SK-N-SH treated with all-trans-retinoic acid at 6 μM for 48 hours (cell line): ENCODE data around the gene CEP128.

Source experiments
- ATAC-seq: fragments of 200-7000 bp; cut with Tn5 transposase; 3 replicates; pipeline ENCODE4 v1.9.1; 2020; ENCODE audit warnings: mild to moderate bottlenecking, moderate library complexity
- ARNTL ChIP-seq: fragments of 450-650 bp; formaldehyde crosslinking; IDR thresholded peaks from 2 replicates; pipeline ENCODE4 v1.5.0; 2020; ENCODE audit warnings: low read depth, mild to moderate bottlenecking, moderate library complexity, borderline replicate concordance
- BACH2 ChIP-seq: fragments of 250-450 bp; sonication (Bioruptor Pico); IDR thresholded peaks from 2 replicates; pipeline ENCODE4 v1.9.0; 2021; ENCODE audit warnings: mild to moderate bottlenecking, borderline replicate concordance
- GLIS3 ChIP-seq: fragments of 250-450 bp; sonication (Bioruptor Pico); IDR thresholded peaks from 2 replicates; pipeline ENCODE4 v1.5.0; 2020; ENCODE audit warnings: mild to moderate bottlenecking, moderate library complexity
- ISL1 ChIP-seq: fragments of 250-450 bp; sonication (Bioruptor Pico); IDR thresholded peaks from 2 replicates; pipeline ENCODE4 v2.1.2; 2022; ENCODE audit warnings: mild to moderate bottlenecking, moderate library complexity
- OSR1 ChIP-seq: fragments of 250-450 bp; sonication (Bioruptor Pico); IDR thresholded peaks from 2 replicates; pipeline ENCODE4 v1.8.0; 2022; ENCODE audit warnings: moderate library complexity, mild to moderate bottlenecking, inconsistent platforms
- PATZ1 ChIP-seq: fragments of 250-450 bp; sonication (Bioruptor Pico); IDR thresholded peaks from 2 replicates; pipeline ENCODE4 v1.8.0; 2020; ENCODE audit warnings: mild to moderate bottlenecking, moderate library complexity, borderline replicate concordance
- POU6F1 ChIP-seq: fragments of 250-450 bp; sonication (Bioruptor Pico); IDR thresholded peaks from 2 replicates; pipeline ENCODE4 v1.8.0; 2021; ENCODE audit warnings: low read depth, mild to moderate bottlenecking, moderate library complexity, borderline replicate concordance
- PPARA ChIP-seq: fragments of 250-450 bp; sonication (Bioruptor Pico); IDR thresholded peaks from 2 replicates; pipeline ENCODE4 v1.5.0; 2020; ENCODE audit warnings: mild to moderate bottlenecking, borderline replicate concordance
- SNAI2 ChIP-seq: fragments of 250-450 bp; sonication (Bioruptor Pico); IDR thresholded peaks from 2 replicates; pipeline ENCODE4 v1.5.0; 2020; ENCODE audit warnings: mild to moderate bottlenecking, moderate library complexity
- TCF4 ChIP-seq: fragments of 250-450 bp; sonication (Bioruptor Pico); IDR thresholded peaks from 2 replicates; pipeline ENCODE4 v1.8.0; 2021; ENCODE audit warnings: mild to moderate bottlenecking, moderate library complexity, borderline replicate concordance
- TOX ChIP-seq: fragments of 250-450 bp; sonication (Bioruptor Pico); IDR thresholded peaks from 2 replicates; pipeline ENCODE4 v1.8.0; 2021; ENCODE audit warnings: mild to moderate bottlenecking, moderate library complexity, borderline replicate concordance
- TSHZ2 ChIP-seq: fragments of 250-450 bp; sonication (Bioruptor Pico); IDR thresholded peaks from 2 replicates; pipeline ENCODE4 v1.5.0; 2020; ENCODE audit warnings: mild to moderate bottlenecking, moderate library complexity
- ZC3H10 ChIP-seq: fragments of 250-450 bp; sonication (Bioruptor Pico); IDR thresholded peaks from 2 replicates; pipeline ENCODE4 v1.5.1; 2021; ENCODE audit warnings: mild to moderate bottlenecking, moderate library complexity
- ZNF565 ChIP-seq: fragments of 450-650 bp; formaldehyde crosslinking; conservative IDR thresholded peaks from 2 replicates; pipeline ENCODE4 v1.5.0; 2020; ENCODE audit warnings: low read depth, mild to moderate bottlenecking, moderate library complexity
- ZNF70 ChIP-seq: fragments of 450-650 bp; formaldehyde crosslinking; IDR thresholded peaks from 2 replicates; pipeline ENCODE4 v1.5.0; 2020; ENCODE audit warnings: mild to moderate bottlenecking, moderate library complexity
- ZNF8 ChIP-seq: fragments of 450-650 bp; formaldehyde crosslinking; IDR thresholded peaks from 2 replicates; pipeline ENCODE4 v1.5.0; 2020; ENCODE audit warnings: mild to moderate bottlenecking, moderate library complexity
- TF ChIP-seq, protein P1 (sequence below): fragments of 250-450 bp; sonication (Bioruptor Pico); IDR thresholded peaks from 2 replicates; pipeline ENCODE4 v1.5.1; 2021; ENCODE audit warnings: mild to moderate bottlenecking, moderate library complexity

CEP128 gene

GRCh38 chr14:80609055-80609454 is 332.5 kb downstream of the CEP128 start (continued):
- TF ChIP-seq TSHZ2 (no peak), SNAI2 (CRISPR knock-in tag) (no peak), BACH2 (no peak), ISL1 (CRISPR knock-in tag) (no peak), ARNTL (CRISPR knock-in tag) (no peak), ZC3H10 (CRISPR knock-in tag) (no peak), PPARA (CRISPR knock-in tag) (no peak), GLIS3 (CRISPR knock-in tag) (no peak)

- ATAC-seq, result no peak
- TF ChIP-seq SNAI2 (CRISPR knock-in tag) (no peak), ZNF70 (CRISPR knock-in tag) (no peak), OSR1 (CRISPR knock-in tag) (no peak), PATZ1 (no peak), ZNF565 (no peak), TCF4 (no peak), TOX (CRISPR knock-in tag) (no peak), ZC3H10 (CRISPR knock-in tag) (no peak), POU6F1 (CRISPR knock-in tag) (no peak)
- TF ChIP-seq, protein P1, sequence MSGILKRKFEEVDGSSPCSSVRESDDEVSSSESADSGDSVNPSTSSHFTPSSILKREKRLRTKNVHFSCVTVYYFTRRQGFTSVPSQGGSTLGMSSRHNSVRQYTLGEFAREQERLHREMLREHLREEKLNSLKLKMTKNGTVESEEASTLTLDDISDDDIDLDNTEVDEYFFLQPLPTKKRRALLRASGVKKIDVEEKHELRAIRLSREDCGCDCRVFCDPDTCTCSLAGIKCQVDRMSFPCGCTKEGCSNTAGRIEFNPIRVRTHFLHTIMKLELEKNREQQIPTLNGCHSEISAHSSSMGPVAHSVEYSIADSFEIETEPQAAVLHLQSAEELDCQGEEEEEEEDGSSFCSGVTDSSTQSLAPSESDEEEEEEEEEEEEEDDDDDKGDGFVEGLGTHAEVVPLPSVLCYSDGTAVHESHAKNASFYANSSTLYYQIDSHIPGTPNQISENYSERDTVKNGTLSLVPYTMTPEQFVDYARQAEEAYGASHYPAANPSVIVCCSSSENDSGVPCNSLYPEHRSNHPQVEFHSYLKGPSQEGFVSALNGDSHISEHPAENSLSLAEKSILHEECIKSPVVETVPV (CRISPR knock-in tag), result no peak
- TF ChIP-seq, all 23 proteins: peak for 0
These were observed 333.0 kb downstream of the CEP128 start for GRCh38 chr14:80608563-80608962.

- TF ChIP-seq GLIS3 (CRISPR knock-in tag) (no peak), ISL1 (CRISPR knock-in tag) (0 out of 2 replicates have a peak, but pooled peaks have one; percentile 19)
- ATAC-seq, result peak; percentile 16; the same call in 1 of the 3 replicates
These were observed 333.9 kb downstream of the CEP128 start for GRCh38 chr14:80607430-80608190.

DNA sequence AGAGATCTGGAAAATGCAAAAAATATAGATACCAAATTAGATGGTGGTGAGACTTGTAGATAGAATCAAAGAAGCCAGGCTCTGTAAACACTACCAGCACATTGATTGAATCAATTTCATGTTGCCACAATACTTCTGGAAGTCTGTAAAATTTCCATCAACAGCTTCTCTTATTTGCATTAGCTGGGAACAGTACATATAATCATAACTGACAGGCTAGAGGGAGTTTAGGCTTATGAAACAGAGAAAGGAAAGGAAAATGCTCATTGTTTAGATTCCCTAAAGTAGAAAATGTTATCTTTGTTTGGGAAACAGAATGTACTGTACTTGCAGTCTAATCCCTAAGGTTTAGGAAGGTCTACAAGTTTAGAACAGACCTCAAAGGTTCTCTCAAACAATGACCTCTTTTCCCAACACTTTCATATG is 335.2 kb downstream of the CEP128 start:
- ATAC-seq, result peak; percentile 81
- TF ChIP-seq ZNF8 (CRISPR knock-in tag), result no peak
- TF ChIP-seq SNAI2 (CRISPR knock-in tag), result no peak
- peak; percentile 80; the same call in 1 of the 2 replicates for TF ChIP-seq TCF4
- TF ChIP-seq ISL1 (CRISPR knock-in tag), result peak; percentile 64

GRCh38 chr14:80605536-80605935 is 336.0 kb downstream of the CEP128 start:
- TF ChIP-seq POU6F1 (CRISPR knock-in tag) (no peak), ISL1 (CRISPR knock-in tag) (peak; percentile 83)
- no peak for ATAC-seq
